GM13977 (cell line): Measurements from ENCODE around the gene GCNT1.

Experiments used
- DNase-seq: peaks from one replicate; pipeline ENCODE4 v3.0.0; 2012; ENCODE audit warnings: low spot score
- in situ Hi-C: fragments of 300-500 bp; cut with MboI; formaldehyde crosslinking; loops from one replicate; pipeline ENCODE4 v1.12.0; 2022; ENCODE audit warnings: low sequenced_read_pairs, low pct_unique_long_range_greater_than_20kb, mixed read lengths, inconsistent platforms; ENCODE audit not compliant: unreplicated experiment
- TF ChIP-seq, protein P1 (sequence below): IDR thresholded peaks from 2 replicates; pipeline ENCODE4 v1.5.1; 2012; ENCODE audit warnings: mild to moderate bottlenecking, control low read depth; ENCODE audit not compliant: insufficient read depth; ENCODE audit errors: extremely low read depth, missing control alignments

Gene GCNT1

DNA sequence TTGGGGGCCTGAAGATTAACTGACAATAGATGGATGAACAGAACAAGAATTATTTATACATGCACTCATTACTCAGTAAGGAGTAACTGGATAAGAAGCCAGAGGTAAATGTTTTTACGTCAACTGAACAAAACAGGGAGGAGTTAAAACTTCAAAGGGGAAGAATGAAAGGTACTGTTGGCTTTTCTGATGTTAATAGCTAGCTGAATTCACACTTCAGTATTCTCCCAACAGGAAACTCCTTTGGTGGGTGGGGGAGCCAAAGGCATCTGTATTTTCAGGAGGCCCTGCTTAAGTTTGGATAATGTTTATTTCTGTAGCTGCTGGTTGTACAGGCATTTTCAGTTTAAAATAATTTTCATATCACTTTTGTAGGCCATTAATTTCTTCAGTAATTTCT lies 41.6 kb upstream of the GCNT1 start:
- TF ChIP-seq, protein P1, sequence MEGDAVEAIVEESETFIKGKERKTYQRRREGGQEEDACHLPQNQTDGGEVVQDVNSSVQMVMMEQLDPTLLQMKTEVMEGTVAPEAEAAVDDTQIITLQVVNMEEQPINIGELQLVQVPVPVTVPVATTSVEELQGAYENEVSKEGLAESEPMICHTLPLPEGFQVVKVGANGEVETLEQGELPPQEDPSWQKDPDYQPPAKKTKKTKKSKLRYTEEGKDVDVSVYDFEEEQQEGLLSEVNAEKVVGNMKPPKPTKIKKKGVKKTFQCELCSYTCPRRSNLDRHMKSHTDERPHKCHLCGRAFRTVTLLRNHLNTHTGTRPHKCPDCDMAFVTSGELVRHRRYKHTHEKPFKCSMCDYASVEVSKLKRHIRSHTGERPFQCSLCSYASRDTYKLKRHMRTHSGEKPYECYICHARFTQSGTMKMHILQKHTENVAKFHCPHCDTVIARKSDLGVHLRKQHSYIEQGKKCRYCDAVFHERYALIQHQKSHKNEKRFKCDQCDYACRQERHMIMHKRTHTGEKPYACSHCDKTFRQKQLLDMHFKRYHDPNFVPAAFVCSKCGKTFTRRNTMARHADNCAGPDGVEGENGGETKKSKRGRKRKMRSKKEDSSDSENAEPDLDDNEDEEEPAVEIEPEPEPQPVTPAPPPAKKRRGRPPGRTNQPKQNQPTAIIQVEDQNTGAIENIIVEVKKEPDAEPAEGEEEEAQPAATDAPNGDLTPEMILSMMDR: no peak
- DNase-seq: no peak
- in situ Hi-C loops: no loop called here

DNA sequence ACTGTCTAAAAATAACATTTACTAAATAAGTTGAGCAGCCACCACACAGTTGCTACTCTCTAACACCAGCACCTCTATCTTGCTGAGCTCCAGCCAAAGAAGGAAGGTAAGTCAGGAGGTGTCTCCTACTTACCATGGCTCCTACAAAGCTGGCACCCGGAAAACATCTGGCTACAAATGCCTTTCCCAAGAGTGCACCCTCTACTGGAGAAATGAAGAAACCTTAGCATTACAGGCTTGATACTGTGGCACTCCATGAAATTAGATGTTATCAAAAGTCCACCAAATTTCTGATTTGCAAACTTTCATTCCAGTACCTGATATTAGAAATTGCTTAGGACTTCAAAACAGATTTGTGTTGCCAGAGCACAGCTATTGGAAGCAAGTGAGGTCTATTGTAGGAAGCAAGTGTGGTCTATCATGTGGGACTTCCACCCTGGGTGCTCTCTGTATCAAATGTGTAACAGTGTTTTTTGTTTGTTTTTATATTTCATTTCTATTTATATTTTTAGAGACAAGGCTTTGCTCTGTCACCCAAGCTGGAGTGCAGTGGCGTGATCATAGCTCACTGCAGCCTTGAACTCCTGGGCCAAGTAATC lies 39.1 kb upstream of the GCNT1 start:
- in situ Hi-C loops: no loop called here
- TF ChIP-seq, protein P1: peak; percentile 52
- no peak for DNase-seq

DNA sequence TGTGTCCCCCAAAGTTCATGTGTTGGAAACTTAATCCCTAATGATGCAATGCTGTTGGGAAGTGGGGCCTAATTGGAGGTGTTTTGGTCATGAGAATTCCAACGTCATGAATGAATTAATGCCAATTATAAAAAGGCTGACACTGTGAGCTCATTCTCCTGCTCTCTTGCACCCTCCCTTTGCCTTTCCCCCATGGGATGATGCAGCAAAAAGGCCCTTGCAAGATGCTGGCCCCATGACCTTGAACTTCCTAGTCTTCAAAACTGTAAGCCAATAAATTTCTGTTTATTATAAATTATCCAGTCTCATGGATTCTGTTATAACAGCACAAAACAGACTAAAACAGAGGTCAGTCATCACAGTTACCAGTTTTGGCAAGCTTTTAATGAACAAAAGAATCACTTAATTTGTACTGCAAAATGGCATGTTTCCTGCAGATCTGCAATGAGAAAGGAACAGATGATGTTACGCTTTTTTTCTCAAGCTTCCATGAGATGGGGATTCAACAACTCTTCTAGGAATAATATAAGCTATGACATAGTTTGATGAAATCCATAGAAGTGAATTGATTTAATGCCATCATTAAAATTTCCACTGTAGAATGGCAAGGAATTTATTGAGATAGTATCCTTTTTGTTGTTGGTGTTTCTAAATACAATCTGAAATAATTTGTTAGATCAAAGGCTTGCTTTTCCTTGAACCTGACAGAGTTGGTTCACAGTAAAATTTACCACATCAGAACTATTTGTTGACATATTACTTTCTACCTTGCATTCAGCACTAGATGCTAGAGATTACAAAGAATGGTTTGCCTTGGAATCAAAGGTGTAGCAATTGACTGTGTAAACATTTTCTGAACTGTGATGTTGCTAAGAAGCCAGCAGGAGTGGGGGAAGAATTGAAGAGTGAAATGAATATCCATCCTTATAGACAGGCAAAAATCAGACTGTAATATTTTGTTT lies 35.5 kb upstream of the GCNT1 start:
- no peak for DNase-seq
- in situ Hi-C loops: no loop called here
- TF ChIP-seq, protein P1: no peak

DNA sequence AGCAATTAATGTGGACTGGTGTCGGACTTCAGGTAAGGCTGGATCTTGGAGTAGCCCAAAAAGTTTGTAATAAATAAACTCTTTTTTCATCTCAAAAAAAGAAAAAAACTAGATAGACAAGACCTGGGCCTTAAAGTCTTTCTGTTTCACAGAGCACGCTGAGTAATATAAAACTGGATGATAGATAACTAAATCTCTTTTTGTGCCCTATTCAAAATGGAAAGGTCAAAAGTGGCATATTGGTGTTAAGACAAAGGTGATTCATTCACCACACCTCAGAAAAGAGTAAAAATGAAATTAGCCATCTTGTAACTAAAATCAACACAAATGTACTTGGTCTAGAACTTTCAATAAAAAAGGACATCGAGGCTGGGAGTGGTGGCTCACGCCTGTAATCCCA lies 34.5 kb upstream of the GCNT1 start:
- TF ChIP-seq, protein P1: no peak
- in situ Hi-C loops: no loop called here
- DNase-seq: no peak

DNA sequence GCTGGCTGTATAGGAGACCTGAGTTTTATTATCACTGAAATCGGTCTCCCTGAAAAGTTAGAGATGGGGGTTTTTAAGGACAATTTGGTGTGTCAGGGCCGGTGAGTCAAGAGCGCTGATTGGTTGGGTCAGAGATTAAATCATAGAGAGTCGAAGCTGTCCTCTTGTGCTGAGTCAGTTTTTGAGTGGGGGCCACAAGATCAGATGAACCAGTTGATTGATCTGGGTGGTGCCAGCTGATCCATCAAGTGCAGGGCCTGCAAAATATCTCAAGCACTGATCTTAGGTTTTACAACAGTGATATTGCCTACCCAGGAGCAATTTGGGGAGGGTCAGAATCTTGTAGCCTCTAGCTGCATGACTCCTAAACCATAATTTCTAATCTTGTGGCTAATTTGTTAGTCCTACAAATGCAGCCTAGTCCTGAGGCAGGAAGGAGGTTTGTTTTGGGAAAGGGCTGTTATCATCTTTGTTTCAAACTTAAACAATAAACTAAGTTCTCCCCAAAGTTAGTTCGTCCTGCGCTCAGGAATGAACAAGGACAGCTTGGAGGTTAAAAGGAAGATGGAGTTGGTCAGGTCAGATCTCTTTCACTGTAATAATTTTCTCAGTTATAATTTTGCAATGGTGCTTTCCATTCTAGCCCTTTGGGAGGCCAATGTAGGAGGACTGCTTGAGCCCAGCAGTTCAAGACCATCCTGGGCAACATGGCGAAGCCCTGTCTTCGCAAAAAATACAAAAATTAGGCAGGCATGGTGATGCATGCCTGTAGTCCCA lies 33.1 kb upstream of the GCNT1 start:
- TF ChIP-seq, protein P1: no peak
- DNase-seq: no peak
- in situ Hi-C loops: no loop called here

DNA sequence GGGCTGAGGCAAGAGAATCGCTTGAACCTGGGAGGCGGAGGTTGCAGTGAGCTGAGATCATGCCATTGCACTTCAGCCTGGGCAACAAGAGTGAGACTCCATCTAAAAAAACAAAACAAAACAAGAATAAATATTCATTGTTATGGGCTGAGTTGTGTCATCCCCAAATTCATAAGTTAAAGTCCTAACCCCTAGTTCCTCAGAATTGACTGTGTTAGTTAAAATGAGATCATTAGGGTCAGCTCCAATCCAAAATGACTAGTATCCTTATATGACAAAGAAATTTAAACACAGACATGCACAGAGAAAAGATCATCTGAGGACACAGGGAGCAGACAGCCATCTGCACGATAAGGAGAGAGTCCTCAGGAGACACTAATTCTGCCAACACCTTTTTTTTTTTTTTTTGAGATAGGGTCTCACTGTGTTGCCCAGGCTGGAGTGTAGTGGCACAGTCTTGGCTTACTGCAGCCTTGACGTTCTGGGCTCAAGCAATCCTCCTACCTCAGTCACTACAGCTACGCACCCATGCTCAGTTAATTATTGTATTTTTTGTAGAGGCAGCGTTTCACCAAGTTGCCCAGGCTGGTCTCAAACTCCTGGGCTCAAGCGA lies 32.1 kb upstream of the GCNT1 start:
- in situ Hi-C loops: no loop called here
- TF ChIP-seq, protein P1: no peak
- DNase-seq: no peak
